ENCODE data around the gene CDK14.

CDK14 gene

DNA sequence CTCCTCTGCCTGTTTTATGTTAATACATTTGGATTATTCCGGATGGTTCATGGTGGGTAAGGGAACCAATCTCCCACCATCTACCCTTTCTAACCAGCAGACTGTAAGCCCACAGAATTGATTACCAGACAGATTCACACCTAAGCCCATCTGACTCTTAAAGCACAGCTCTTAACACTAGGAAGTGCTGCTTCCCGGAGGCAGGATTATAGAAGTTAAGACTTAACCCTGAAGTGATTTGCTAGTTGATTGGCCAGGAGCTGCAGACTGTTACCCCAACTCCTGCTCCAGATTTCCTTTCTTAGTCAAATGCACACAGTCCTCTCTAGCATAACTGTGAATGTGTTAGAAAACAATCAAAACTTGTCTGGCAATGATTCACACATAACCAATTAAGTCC is 221.7 kb downstream of the CDK14 start:
- no peak for DNase-seq

DNA sequence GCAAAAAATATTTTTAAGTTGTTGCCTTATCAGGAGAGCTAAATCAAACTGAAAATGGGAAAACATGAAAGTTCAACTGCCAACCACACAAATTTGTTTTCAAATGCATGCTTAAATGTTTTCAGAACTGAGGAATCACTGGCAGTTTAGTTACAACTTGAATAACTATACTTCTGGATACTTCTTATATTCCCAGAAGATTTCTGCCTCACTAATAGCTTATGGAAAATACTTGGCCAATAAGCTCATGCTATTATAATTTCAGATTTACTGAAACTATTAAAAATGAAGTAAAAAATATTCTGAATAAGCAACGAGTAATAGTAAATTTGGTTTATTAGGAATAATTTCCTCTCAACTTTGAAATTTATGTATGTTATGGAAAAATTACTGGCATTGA is 222.2 kb downstream of the CDK14 start:
- DNase-seq: no peak

DNA sequence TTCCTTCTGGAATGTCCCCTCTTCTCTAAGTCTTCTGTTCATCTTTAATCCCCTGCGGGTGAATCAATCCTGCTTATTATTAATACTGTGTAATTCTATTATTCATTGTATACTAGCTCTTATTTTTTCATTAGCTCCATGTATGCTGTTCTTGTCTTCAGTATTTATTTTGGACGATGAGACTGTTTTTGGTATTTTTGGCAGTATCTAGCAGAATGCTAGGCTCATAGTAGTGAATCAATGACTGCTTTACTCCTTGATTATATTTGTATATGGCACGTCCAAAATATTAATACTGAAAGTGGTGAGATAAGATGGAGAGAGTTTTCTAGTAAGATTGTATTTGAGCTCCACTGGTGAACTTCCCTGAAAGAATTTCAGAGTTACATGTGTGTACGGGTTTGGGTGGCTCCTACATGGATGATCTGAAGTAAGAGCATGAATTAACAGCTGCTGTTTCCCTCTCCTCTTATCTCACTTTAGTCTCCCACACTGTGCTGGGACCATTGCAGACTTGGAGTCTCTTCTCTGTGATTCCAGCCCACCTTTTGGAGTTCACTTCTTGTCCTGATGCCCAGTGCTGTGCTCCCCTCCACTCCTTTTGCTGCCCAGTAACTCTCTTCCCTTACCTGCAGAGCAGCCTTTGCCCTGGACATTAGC is 226.0 kb downstream of the CDK14 start:
- no peak for DNase-seq

DNA sequence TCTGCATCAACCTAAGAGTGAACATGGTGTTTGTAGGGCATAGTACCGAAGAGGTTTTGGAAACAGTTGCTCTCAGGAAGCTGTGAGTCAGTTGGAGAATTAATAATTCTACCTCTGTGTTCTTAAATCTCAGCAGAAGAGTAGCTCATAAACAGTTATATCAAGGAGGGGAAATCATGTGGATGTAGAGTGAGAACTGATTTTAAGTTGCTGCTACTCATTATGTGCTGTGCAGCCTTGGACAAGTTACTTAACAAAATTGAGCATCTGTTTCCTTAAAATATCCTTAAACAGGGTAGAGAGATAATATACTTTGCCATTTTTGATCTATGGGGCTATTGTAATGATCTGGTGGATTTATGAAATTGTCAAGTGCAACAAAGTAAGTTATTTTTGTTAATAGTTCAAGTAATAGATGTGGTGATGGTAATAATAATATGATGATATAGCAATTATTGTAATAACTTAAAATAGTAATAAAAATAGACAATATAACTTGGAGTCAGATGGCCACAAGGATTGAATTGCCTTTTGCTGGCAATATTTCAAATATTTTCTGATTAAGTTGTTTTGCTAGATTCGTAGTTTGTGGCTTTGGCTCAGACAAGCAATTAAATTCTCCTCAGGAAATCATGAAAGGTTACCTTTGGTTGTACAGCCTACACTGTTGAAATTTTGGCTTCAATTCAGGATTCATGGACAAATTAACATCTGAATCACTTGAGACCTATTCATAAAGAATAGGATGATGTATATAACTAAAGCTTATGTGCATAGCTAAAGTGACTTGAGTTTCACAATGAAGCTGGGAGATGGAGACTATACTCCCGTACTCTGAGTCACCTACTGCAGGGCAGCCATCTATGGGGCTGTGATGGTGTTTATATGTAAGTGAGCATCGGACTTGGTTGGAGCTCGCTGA is 228.5 kb downstream of the CDK14 start:
- no peak for DNase-seq

DNA sequence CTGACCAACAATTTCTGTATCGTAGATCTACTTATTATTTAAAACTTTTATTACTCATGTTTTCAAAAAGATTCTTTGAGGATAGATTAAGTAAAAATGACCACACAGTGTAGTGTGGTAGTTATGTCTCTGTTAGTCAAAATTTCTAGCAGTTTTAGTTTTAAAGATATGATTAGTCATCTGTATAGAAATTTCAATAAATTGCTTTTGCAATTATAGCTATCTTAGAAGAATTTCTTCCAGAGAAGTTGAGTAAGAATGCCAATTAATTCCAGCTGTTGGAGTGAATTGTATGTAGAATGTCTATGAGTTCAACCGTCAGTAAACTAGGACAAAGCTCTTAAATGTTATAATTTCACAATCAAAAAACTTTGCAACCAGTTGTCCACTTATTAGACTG is 229.7 kb downstream of the CDK14 start:
- DNase-seq: no peak

DNA sequence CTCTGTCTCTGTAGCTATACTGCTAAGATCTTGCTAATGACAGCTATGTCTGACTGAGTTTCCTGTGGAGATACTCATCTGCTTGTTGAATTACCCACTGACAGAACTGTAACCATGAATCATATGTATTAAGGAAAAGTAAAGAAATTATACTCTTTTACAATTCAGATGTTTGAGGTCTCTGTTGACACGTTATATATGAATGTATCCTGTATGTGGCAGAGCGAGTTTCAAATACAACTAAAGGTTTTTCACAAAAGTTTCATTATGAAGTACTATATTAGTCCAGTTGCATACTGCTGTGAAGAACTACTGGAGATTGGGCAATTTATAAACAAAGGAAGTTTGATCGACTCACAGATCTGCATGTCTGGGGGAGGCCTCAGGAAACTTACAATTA is 232.5 kb downstream of the CDK14 start:
- DNase-seq: no peak

DNA sequence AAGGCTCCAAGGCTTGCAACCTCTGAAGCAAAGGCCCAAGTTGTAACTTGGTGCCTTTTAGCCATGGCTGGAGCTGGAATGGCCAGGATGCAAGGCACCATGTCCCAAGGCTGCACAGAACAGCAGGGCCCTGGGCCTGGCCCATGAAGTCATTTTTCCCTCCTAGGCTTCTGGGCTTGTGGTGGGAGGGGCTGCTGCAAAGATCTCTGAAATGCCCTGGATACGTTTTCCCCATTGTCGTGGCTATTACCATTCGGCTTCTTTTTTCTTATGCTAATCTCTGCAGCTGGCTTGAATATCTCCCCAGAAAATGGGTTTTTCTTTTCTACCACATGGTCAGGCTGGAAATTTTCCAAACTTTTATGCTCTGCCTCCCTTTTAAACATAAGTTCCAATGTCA is 234.2 kb downstream of the CDK14 start:
- DNase-seq: no peak

DNA sequence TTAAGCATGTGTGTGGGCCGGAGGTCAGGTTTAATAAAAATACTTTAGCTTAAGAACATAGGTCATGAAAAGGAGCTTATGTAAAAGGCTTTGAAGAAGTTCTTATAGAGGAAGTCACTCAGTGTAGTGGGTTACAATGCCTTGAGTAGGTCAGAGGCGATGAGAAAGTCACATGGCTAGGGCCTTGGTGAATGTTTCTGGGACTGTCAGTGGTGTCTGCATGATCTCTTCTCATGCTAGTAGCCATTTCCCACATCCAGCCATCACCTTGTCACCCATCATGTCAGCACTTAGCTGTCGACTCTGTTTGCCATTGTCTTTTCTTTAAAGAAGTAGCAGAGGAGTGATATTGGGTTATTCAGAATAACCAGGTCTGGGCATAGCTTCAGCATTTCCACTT is 236.6 kb downstream of the CDK14 start:
- DNase-seq: no peak

DNA sequence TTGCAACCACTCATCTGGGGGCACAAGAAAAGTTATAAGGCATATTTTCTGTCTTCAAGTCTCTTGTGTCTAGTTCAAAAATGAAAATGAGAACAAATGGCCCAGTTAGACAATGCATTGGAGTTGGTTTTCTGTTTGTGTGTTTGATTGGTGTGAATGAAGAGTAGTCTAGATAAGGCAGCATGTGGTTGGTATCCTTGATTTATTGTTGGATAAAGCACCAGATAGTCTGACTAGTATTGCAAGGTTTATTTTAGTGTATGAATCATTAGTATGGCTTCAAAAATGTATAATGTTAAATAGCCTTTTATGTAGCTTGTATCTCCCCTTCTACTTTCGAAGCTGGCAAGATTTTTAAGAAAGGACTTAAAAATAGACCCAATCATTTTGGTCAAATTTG is 237.3 kb downstream of the CDK14 start:
- no peak for DNase-seq

DNA sequence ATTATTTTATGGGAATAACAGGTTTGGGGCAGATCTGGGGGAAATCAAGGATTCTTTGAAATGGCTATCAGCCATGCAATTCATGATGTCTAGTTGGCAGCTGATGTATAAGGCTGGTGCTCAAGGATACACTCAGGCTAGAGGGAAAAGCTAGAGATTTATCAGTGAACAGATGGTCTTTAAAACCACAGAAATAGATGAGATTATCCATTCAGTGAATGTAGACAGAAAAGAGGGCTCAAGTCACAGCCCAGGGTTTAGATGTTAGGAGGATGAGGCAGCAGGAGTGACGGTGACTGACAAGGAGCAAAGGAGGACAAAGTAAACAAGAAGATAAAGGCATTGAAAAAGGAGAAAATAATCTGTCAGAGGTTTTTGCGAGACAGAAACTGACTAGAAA is 238.7 kb downstream of the CDK14 start:
- DNase-seq: no peak

DNA sequence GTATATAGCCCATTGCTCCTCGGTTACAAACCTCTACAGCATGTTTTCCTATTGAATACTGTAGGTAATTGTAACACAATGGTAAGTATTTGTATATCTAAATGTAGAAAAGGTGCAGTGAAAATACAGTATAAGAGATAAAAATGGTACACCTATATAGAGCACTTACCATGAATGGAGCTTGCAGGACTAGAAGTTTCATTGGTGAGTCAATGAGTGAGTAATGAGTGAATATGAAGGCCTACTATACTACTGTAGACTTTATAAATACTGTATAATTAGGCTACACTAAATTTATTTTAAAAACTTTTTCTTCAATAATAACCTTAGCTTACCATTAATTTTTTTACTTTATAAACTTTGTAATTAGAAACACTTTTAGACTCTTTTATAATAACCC is 239.7 kb downstream of the CDK14 start:
- DNase-seq: no peak

DNA sequence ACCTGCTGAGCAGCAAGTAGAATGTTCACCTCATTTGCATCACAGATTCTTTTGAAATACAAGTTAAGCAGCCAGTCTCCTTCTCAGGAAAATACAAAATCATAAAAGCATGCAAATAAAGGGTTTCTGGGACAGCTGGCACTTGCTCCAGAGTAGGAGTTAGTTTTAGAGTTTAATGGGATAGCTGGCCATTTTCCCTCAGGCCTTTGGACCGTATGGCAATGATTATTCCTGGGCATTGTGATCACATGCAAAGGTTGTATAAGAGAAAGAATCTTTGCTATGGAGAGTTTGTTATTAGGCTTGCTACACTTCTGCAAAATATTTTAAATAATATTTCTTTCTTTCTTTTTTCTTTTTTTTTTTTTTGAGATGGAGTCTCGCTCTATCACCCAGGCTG is 240.8 kb downstream of the CDK14 start:
- no peak for DNase-seq

DNA sequence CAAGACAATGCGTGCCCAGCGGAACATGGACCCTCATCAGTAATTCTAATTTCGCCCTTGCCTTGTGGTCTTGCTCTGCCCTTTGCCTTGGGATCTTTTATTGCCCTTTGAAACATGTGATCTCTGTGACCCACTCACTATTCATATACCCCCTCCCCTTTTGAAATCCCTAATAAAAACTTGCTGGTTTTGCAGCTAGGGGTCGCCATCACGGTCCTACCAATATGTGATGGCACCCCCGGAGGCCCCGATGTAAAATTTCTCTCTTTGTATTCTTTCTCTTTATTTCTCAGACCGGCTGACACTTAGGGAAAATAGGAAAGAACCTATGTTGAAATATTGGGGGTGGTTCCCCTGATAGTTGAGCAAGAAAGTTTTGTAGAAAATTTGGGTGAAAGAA is 242.7 kb downstream of the CDK14 start:
- no peak for DNase-seq

DNA sequence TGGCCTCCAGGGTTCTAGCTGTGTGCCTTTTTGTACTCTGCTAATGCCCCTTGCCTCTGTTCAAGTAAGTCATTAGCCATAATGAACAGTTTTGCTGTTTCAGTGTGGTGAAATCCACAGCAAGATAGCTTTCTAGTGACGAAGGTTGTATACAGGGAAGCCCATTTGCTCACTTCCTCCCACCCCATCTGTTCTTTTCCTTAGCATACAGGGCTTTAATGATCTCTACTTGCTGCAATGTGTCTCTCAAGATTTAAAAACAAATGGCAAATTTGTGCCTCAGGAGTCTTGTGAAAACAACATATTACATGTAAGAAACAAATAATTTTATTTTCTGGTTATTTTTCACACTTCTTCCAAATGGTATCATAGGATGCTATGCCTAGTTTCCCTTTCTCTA is 243.2 kb downstream of the CDK14 start:
- no peak for DNase-seq

DNA sequence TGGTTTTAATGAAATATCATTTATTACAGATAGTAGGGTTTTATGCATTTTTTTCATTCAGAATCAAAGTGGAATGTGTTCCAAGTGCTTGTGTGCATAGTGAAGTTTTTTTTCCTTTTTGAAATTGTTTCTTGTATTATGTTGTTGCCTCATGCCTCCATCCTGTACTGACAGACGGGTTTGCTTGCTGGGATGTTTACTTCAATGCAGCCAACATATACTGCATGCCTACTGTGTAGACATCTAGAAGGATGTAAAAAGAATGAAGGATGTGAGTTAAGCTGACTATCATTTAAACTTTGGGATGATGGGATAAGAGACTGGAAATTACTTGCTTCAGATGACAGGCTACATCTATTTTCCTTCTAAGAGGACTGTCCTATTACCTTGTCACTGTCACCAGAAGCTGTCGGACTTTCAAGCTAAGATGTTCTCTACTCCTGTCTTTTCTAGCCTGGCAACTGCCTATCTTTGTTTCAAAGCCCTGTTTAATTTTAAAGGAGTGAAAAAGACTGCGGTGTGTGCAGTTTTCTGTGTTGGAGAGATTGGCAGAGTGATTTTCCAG is 243.7 kb downstream of the CDK14 start:
- no peak for DNase-seq

DNA sequence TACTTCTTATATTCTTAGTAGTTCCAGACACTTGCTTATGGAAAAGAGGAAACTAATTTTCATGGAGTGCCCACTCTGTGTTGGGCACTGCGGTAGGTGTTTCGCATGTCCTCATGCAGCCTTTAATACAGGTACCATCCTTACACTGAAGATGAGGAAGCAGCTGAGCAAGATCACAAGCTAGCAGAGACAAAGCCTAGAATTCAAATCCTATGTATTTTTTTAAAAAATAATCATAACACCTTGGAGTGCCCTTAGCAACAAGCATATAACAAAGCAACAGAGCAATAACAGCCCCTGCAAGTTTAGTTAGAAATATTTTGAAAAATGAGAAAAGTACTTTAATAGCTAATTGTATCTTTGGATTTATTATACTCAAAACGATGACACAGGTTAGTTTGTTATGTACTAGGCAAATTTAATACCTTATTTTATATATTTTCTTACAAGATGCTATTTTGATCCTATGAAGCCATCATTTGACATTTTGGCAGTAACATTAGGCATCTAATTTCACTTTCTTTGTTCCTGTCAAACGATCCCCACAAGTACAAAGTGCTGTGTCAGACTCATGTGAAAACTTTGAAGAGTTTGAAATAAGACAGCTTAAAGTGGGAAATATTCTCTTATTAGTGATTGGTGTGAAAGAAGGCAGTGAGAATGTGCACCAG is 245.8 kb downstream of the CDK14 start:
- DNase-seq: no peak

DNA sequence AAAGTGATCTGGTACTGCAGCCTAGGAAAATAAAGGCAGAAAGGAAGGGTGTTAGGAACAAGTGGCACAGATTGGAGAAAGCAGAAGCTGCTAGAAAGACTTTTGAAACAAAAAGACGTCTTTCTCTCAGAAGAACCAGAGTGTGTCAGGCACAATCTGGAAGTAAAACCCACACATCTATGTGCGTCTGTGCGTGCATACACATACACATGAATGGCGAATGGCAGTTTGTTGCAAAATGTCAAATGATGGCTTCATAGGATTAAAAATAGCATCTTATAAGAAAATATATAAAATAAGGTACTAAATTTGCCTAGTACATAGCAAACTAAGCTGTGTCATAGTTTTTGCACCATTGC is 246.3 kb downstream of the CDK14 start:
- DNase-seq: no peak

DNA sequence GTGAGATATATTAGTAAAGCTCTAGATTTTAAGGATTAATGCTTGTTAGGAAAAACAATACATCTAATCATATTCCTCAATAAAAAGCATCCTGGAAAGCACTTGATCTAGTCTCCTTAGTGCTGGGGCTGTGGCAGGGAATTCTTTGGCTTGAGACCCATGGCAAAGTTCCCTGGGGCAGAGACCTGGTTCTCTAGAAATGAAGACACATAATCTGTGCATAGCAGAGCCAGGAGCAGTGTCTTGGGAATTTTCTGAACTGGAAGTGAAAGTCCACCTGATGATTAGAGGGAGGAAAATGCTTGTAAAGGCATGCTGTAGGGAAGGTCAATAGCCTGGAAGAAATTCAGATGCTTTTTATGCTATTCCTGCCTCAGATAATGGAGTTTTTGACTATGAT is 247.4 kb downstream of the CDK14 start:
- no peak for DNase-seq

DNA sequence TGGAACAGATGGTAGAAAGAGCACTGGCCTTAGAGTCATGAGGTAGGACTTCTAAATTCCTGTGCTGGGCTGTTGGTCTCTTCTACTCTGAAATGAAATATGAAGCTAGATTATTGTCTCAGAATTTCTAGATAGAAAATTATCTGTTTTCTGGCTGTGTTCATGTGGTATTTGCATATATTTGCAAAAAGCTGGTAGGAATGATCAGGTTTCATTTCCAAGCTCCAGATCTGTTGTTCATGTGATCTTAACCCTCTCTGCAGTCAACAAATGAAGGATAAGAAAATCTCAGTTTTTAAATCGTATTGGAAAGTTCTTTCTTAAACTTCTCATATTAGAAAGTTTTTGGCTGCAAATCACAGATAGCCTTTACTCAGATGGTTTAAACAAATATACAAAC is 248.3 kb downstream of the CDK14 start:
- DNase-seq: no peak

DNA sequence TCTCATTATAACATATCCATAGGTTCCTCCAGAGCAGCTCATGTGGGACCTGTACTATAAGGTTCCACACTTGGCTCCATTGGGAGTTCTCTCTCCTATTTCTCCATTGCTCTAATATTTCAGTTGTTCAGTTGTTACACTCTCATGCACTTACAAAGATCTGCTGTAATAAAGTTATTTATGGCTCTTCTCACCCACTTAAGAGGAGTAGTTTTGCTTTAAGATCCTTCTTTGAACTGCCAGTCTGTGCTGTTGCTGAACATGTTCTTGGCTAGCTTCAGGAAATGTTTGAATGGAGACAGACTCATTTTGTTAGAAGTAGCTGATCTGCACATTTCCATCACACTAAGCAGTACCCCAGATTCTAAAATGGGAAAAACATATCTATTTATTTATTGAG is 250.1 kb downstream of the CDK14 start:
- DNase-seq: no peak

DNA sequence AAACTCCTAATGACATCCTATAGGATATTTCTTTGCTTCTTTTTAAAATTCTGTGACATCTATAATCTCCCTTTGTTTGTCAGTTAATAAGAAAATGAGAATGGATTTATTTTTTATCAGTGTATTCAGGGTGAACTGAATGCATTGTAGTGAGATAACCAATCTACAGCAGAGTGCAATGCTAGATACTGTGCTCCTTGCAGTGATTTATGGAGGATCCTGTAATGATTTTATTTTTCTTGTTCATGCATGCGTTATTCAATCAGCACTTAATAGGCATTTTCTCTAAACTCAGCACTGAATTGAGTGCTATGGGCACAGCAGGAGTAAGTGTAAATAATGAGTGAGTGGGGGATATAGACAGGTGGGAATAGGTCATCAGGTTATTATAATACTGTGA is 253.9 kb downstream of the CDK14 start:
- no peak for DNase-seq

DNA sequence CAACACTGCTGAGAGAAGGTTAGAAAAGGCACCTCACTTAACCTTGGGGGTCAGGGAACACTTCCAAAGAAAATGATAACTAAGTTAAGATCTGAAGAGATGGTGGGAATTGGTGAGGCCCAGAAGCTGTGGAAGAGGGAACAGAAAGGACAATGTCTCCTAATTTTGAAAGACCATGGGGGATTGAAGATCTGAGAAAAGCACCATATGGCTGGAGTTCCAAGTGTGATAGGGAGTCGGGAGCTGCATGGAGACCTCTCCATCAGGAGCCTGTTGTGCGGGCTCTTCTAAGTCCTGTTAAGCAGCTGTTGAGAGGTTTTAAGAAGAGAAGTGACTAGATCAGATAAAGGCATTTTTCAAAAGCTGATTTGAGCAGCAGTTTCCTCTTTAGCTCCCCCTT is 254.3 kb downstream of the CDK14 start:
- no peak for DNase-seq

DNA sequence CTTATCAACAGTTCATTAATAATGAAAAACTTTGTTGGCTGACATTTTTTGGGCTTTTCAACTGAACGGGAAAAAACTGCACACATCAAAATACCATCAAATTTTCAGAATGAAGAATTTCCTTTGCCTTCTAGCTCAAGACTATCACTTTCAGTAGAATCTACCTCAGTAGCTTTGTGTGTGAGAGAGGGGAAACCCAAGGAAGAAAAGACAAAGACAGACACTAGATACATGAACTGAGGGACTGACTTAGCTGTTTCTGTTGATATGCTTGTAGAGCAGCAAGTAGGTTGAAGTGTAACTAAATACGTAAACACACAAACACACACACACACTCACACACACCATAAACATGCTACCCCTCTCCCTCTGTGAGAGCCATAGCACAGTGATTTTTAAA is 257.1 kb downstream of the CDK14 start:
- no peak for DNase-seq

Data from activated CD8-positive, alpha-beta memory T cell treated with anti-CD3 and anti-CD28 coated beads, Interleukin-2, amount 50 U/mL, for 48 hours (primary cell).